Activated naive CD8-positive, alpha-beta T cell (primary cell): ENCODE results near the gene C7.
"Not testable (repeated sequence)": the region's sequence is repeated elsewhere in the genome, so short reads cannot be mapped to it uniquely, and the experiment has no call there.

Source experiments
- H3K27ac Mint-ChIP-seq: one replicate; pipeline ENCODE4 v1.8.0; 2021; ENCODE audit warnings: mixed read lengths
- H3K27me3 Mint-ChIP-seq: one replicate; pipeline ENCODE4 v1.8.0; 2021; ENCODE audit warnings: mixed read lengths
- H3K36me3 Mint-ChIP-seq: one replicate; pipeline ENCODE4 v1.8.0; 2021; ENCODE audit warnings: mixed read lengths
- H3K4me1 Mint-ChIP-seq: one replicate; pipeline ENCODE4 v1.8.0; 2021; ENCODE audit warnings: low read depth, mixed read lengths
- H3K4me3 Mint-ChIP-seq: one replicate; pipeline ENCODE4 v1.8.0; 2021; ENCODE audit warnings: mild to moderate bottlenecking, mixed read lengths
- H3K9me3 Mint-ChIP-seq: one replicate; pipeline ENCODE4 v1.8.0; 2021; ENCODE audit warnings: low read depth, mixed read lengths

The C7 gene

GRCh38 chr5:40909264-40909663 lies at the start of gene C7:
TSS of gene C7 (plus strand) at chr5:40909497. CDS start at chr5:40909611, 114 bp downstream.
- no peak within 1 kb of the TSS for H3K27ac Mint-ChIP-seq
- no peaks in the 10 kb centered on the region for H3K36me3 Mint-ChIP-seq
- peaks cover 13% of the 10 kb centered on the region for H3K27me3 Mint-ChIP-seq
- no peaks in the 10 kb centered on the region for H3K9me3 Mint-ChIP-seq
- no peak within 1 kb of the TSS for H3K4me3 Mint-ChIP-seq
- no peaks in the 10 kb centered on the region for H3K4me1 Mint-ChIP-seq

- no peak overlapping the region for H3K4me3 Mint-ChIP-seq
- no peaks in the 10 kb centered on the region for H3K9me3 Mint-ChIP-seq
- no peak overlapping the region for H3K27ac Mint-ChIP-seq
- peaks cover 1% of the 10 kb centered on the region for H3K36me3 Mint-ChIP-seq
- H3K27me3 Mint-ChIP-seq = no peaks in the 10 kb centered on the region
- no peaks in the 10 kb centered on the region for H3K4me1 Mint-ChIP-seq
Measured at GRCh38 chr5:40860711-40861110, 48.6 kb upstream of the C7 start.

- H3K4me1 Mint-ChIP-seq, H3K27me3 Mint-ChIP-seq, H3K9me3 Mint-ChIP-seq, H3K27ac Mint-ChIP-seq, H3K36me3 Mint-ChIP-seq, H3K4me3 Mint-ChIP-seq: not testable (repeated sequence)
Measured at GRCh38 chr5:40865004-40865403, 44.3 kb upstream of the C7 start.

- Mint-ChIP-seq H3K4me3 (no peak overlapping the region), H3K27ac (no peak overlapping the region), H3K9me3 (no peaks in the 10 kb centered on the region), H3K27me3 (peaks cover 1% of the 10 kb centered on the region), H3K4me1 (no peaks in the 10 kb centered on the region), H3K36me3 (no peaks in the 10 kb centered on the region)
Measured at GRCh38 chr5:40866844-40867243, 42.5 kb upstream of the C7 start.

- Mint-ChIP-seq H3K9me3 (no peaks in the 10 kb centered on the region), H3K27me3 (peaks cover 3% of the 10 kb centered on the region), H3K4me3 (no peak overlapping the region), H3K36me3 (no peaks in the 10 kb centered on the region), H3K27ac (no peak overlapping the region), H3K4me1 (no peaks in the 10 kb centered on the region)
Measured at GRCh38 chr5:40869384-40869783, 39.9 kb upstream of the C7 start.

- no peak overlapping the region for H3K27ac Mint-ChIP-seq
- peaks cover 3% of the 10 kb centered on the region for H3K27me3 Mint-ChIP-seq
- H3K36me3 Mint-ChIP-seq = no peaks in the 10 kb centered on the region
- no peaks in the 10 kb centered on the region for H3K4me1 Mint-ChIP-seq
- no peak overlapping the region for H3K4me3 Mint-ChIP-seq
- no peaks in the 10 kb centered on the region for H3K9me3 Mint-ChIP-seq
Measured at GRCh38 chr5:40871177-40871576, 38.1 kb upstream of the C7 start.

- not testable (repeated sequence) for H3K36me3 Mint-ChIP-seq, H3K27me3 Mint-ChIP-seq, H3K27ac Mint-ChIP-seq, H3K4me3 Mint-ChIP-seq, H3K9me3 Mint-ChIP-seq, H3K4me1 Mint-ChIP-seq
Measured at GRCh38 chr5:40872253-40872652, 37.0 kb upstream of the C7 start.

GRCh38 chr5:40873286-40873880 lies 35.9 kb upstream of the C7 start:
- peaks cover 8% of the 10 kb centered on the region for H3K9me3 Mint-ChIP-seq
- no peaks in the 10 kb centered on the region for H3K4me1 Mint-ChIP-seq
- H3K27ac Mint-ChIP-seq = no peak overlapping the region
- H3K27me3 Mint-ChIP-seq = peaks cover 2% of the 10 kb centered on the region
- H3K4me3 Mint-ChIP-seq = no peak overlapping the region
- H3K36me3 Mint-ChIP-seq = no peaks in the 10 kb centered on the region

- Mint-ChIP-seq H3K27me3 (peaks cover 2% of the 10 kb centered on the region), H3K4me1 (no peaks in the 10 kb centered on the region), H3K27ac (no peak overlapping the region), H3K36me3 (no peaks in the 10 kb centered on the region), H3K4me3 (no peak overlapping the region), H3K9me3 (peaks cover 8% of the 10 kb centered on the region)
Measured at GRCh38 chr5:40875958-40876357, 33.3 kb upstream of the C7 start.

GRCh38 chr5:40877371-40877988 lies 31.8 kb upstream of the C7 start:
- Mint-ChIP-seq H3K9me3 (peaks cover 8% of the 10 kb centered on the region), H3K27me3 (peaks cover 4% of the 10 kb centered on the region), H3K27ac (no peak overlapping the region), H3K4me1 (no peaks in the 10 kb centered on the region), H3K4me3 (no peak overlapping the region), H3K36me3 (no peaks in the 10 kb centered on the region)

GRCh38 chr5:40879163-40879942 lies 29.9 kb upstream of the C7 start:
- Mint-ChIP-seq H3K27ac (no peak overlapping the region), H3K9me3 (peaks cover 8% of the 10 kb centered on the region)

GRCh38 chr5:40882291-40882690 lies 27.0 kb upstream of the C7 start:
- Mint-ChIP-seq H3K27me3 (peaks cover 2% of the 10 kb centered on the region), H3K4me3 (no peak overlapping the region), H3K4me1 (no peaks in the 10 kb centered on the region), H3K9me3 (peaks cover 4% of the 10 kb centered on the region), H3K27ac (no peak overlapping the region), H3K36me3 (no peaks in the 10 kb centered on the region)

More at GRCh38 chr5:40879163-40879942, 29.9 kb upstream of the C7 start:
- no peaks in the 10 kb centered on the region for H3K36me3 Mint-ChIP-seq
- no peak overlapping the region for H3K4me3 Mint-ChIP-seq
- H3K4me1 Mint-ChIP-seq = no peaks in the 10 kb centered on the region
- peaks cover 2% of the 10 kb centered on the region for H3K27me3 Mint-ChIP-seq

- not testable (repeated sequence) for H3K36me3 Mint-ChIP-seq, H3K27ac Mint-ChIP-seq, H3K27me3 Mint-ChIP-seq, H3K4me1 Mint-ChIP-seq, H3K4me3 Mint-ChIP-seq, H3K9me3 Mint-ChIP-seq
Measured at GRCh38 chr5:40883051-40883450, 26.2 kb upstream of the C7 start.

GRCh38 chr5:40895440-40896425 lies 13.6 kb upstream of the C7 start:
- H3K27me3 Mint-ChIP-seq, H3K27ac Mint-ChIP-seq, H3K36me3 Mint-ChIP-seq, H3K9me3 Mint-ChIP-seq, H3K4me3 Mint-ChIP-seq, H3K4me1 Mint-ChIP-seq: not testable (repeated sequence)
